Brain microvascular endothelial cell (primary cell): ENCODE measurements around the gene MAN2A1.

Experiments used
- DNase-seq: peaks from one replicate; pipeline ENCODE4 v3.0.0-alpha.2; 2020
- H3K27ac ChIP-seq: fragments of 250-450 bp; sonication (Bioruptor Pico); 2 replicates; pipeline ENCODE4 v1.5.1; 2020; ENCODE audit warnings: mild to moderate bottlenecking, moderate library complexity
- H3K27me3 ChIP-seq: fragments of 250-450 bp; sonication (Bioruptor Pico); replicated peaks from 2 replicates; pipeline ENCODE4 v1.5.1; 2020; ENCODE audit warnings: mild to moderate bottlenecking
- H3K36me3 ChIP-seq: fragments of 250-450 bp; sonication (Bioruptor Pico); replicated peaks from 2 replicates; pipeline ENCODE4 v1.5.1; 2020; ENCODE audit warnings: mild to moderate bottlenecking
- H3K4me3 ChIP-seq: 2 replicates; pipeline ENCODE4 v1.5.1; 2011; ENCODE audit warnings: low read depth, mild to moderate bottlenecking, control low read depth, low read length, moderate library complexity
- CTCF ChIP-seq: IDR thresholded peaks from 2 replicates; pipeline ENCODE4 v1.5.1; 2011; ENCODE audit warnings: low read depth, mild to moderate bottlenecking, moderate library complexity, low read length, control low read depth, inconsistent platforms; ENCODE audit errors: missing control alignments
- in situ Hi-C: cut with HindIII; loops from 2 replicates; pipeline ENCODE4 v1.10.0; 2017; ENCODE audit warnings: low sequenced_read_pairs, low pct_ligation_motif_present

MAN2A1 gene

GRCh38 chr5:109748546-109748945, 58.8 kb downstream of the MAN2A1 start:
- no peak for TF ChIP-seq CTCF
- Histone ChIP-seq H3K27ac (no peak overlapping the region), H3K4me3 (no peak overlapping the region), H3K36me3 (no peaks in the 10 kb centered on the region), H3K27me3 (no peaks in the 10 kb centered on the region)
- peak; percentile 17 for DNase-seq
- in situ Hi-C loops: no loop called here

- DNase-seq: no peak
- Histone ChIP-seq H3K4me3 (no peak overlapping the region), H3K36me3 (no peaks in the 10 kb centered on the region), H3K27me3 (no peaks in the 10 kb centered on the region), H3K27ac (no peak overlapping the region)
- in situ Hi-C loops: no loop called here
- no peak for TF ChIP-seq CTCF
Measured at GRCh38 chr5:109750463-109750862, 60.7 kb downstream of the MAN2A1 start.

GRCh38 chr5:109753279-109753678, 63.6 kb downstream of the MAN2A1 start:
- Histone ChIP-seq H3K27me3 (no peaks in the 10 kb centered on the region), H3K27ac (no peak overlapping the region), H3K36me3 (no peaks in the 10 kb centered on the region), H3K4me3 (no peak overlapping the region)
- DNase-seq: no peak
- no peak for TF ChIP-seq CTCF
- in situ Hi-C loops: no loop called here

DNA sequence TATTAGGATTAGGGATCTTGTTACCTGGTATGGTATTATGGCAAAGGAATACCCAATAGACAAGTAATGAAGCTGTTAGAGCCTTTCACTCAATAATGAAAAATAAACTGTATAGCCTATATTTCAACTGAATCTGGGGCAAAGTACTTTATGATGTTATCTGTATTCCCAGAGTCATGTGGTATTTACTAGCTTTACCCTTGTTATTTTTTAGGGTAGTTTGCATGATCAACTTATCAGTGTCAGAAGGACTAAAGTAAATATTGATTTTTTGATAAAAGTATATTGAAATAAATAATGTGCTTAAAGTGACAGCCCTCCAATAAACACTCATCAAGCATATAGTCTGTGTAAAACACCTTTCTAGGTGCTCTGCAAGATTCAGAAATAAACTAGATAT, 64.6 kb downstream of the MAN2A1 start:
- Histone ChIP-seq H3K36me3 (no peaks in the 10 kb centered on the region), H3K27me3 (no peaks in the 10 kb centered on the region), H3K27ac (no peak overlapping the region), H3K4me3 (no peak overlapping the region)
- DNase-seq: no peak
- in situ Hi-C loops: no loop called here
- TF ChIP-seq CTCF: no peak

- Histone ChIP-seq H3K27ac (no peak overlapping the region), H3K36me3 (no peaks in the 10 kb centered on the region), H3K27me3 (no peaks in the 10 kb centered on the region), H3K4me3 (no peak overlapping the region)
- no peak for DNase-seq
- in situ Hi-C loops: no loop called here
- no peak for TF ChIP-seq CTCF
Measured at GRCh38 chr5:109755761-109756160, 66.0 kb downstream of the MAN2A1 start.

DNA sequence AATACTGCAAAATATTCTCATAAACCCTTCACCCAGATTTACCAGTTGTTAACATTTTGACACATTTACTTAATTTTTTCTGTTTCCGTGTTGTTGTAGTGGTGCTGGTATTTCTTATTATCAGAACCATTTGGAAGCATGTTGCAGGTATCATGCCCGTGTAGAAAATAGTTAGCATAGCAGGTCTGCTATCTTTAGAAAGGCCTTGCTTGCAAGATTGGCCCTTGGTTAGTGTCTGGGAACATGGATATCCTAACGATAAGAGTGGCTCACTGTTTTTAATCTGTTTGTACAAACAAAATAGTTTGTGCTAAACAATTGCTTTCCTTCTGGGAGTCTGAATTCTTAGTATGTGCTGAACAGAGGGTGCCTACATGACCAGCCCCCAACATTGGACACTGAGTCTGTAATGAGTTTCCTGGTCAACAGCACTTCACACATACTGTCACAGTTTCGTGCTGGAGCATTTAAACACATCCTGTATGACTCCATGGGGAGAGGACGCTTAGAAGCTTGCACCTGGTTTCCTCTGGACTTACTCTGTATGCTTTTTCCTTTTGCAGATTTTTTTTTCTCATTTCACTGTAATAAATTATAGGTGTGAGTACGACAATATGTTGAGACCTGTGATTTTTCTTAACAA, 66.9 kb downstream of the MAN2A1 start:
- no peak for DNase-seq

More for the DNA sequence above, 66.9 kb downstream of the MAN2A1 start:
- H3K4me3 ChIP-seq: no peak overlapping the region
- no peaks in the 10 kb centered on the region for H3K36me3 ChIP-seq
- in situ Hi-C loops: no loop called here
- no peak overlapping the region for H3K27ac ChIP-seq
- no peak for TF ChIP-seq CTCF
- no peaks in the 10 kb centered on the region for H3K27me3 ChIP-seq
